HG03108 (cell line): ENCODE results near the gene GNB4.

Source experiments
- ATAC-seq: cut with Tn5 transposase; IDR thresholded peaks from one replicate; pipeline ENCODE4 v1.9.1; 2021; ENCODE audit warnings: moderate library complexity; ENCODE audit not compliant: unreplicated experiment

GNB4 gene

GRCh38 chr3:179373938-179374337 lies 77.3 kb downstream of the GNB4 start:
- ATAC-seq, result no peak

DNA sequence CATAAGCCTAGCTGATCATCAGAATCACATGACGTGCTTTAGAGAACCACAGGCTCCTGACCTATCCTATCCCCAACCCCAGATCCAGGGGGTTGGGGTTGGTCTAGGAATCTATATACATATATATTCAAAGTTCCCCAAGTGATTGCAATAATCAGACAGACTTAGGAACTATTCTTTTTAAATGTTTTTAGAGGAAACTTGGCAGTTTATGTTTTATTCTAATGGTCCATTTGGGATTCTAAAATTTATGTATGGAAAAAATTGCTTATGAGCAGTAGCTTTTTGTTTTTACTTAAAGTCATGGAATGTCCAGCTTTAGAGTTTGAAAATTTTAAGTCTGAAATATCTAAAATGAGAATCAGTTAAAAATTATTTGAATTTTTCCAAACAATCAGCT lies 81.6 kb downstream of the GNB4 start:
- no peak for ATAC-seq

- ATAC-seq, result no peak
Observed at GRCh38 chr3:179363332-179363731, 87.9 kb downstream of the GNB4 start.

GRCh38 chr3:179355996-179356395 lies 95.3 kb downstream of the GNB4 start:
- ATAC-seq, result no peak

DNA sequence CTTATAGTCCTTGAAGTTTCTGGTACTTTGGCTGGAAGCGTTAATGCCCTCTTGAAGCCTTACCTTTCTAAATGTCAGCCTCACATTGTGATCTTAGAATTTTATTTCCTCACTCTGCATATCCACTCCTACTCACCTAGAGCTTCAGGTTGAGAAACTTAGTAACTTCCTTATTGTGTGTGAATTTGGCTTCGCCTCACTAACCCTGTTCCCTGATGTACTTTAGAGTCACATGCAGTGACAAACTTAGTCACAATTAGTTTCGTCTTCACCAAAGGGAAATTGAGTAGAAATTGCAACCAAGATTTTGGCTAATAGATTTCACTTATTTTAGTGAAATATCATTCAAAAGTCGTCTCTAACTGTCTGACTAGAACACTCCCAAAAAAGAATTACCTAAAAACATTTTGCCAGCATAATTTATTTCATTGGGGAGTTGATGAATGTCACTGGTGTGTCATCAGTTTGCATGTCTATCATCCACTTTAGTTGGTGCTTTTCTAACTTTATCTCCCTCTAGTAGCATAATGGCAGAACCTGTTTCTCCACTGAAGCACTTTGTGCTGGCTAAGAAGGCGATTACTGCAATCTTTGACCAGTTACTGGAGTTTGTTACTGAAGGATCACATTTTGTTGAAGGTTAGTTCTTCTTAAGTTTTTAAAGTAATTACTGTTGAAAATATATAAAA lies 102.8 kb downstream of the GNB4 start:
- peak; percentile 47 for ATAC-seq

GRCh38 chr3:179347345-179348194 lies 103.7 kb downstream of the GNB4 start, which contains the start of gene MFN1:
Gene MFN1 (plus strand): TSS chr3:179347709. CDS start chr3:179348852, 1,143 bp downstream.
- ATAC-seq, result peak; percentile 93
